HG03025 (cell line): ENCODE measurements around the gene CLDN24.

Experiments used
- ATAC-seq: cut with Tn5 transposase; IDR thresholded peaks from one replicate; pipeline ENCODE4 v1.9.1; 2021; ENCODE audit warnings: mild to moderate bottlenecking, moderate library complexity; ENCODE audit not compliant: unreplicated experiment, low FRiP score

Gene CLDN24

DNA sequence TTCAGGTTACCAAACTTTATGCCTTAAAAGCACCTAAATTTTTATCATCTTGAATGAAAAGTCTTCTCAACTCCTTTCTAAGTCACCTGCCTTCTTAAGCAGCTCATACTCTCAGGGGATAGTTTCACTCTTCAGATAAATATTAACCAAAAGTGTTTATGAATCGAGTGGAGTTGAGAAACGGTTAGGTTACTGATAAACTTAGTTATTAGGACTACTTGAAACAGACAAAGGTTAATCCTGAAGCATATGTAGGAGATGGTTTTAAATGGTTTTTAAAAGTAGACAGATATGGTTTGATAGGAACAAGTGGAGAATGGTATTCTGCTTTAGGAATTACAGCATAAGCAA is 34.9 kb downstream of the CLDN24 start:
- ATAC-seq = peak; percentile 69

GRCh38 chr4:183286590-183287308 is 35.5 kb downstream of the CLDN24 start:
- no peak for ATAC-seq

DNA sequence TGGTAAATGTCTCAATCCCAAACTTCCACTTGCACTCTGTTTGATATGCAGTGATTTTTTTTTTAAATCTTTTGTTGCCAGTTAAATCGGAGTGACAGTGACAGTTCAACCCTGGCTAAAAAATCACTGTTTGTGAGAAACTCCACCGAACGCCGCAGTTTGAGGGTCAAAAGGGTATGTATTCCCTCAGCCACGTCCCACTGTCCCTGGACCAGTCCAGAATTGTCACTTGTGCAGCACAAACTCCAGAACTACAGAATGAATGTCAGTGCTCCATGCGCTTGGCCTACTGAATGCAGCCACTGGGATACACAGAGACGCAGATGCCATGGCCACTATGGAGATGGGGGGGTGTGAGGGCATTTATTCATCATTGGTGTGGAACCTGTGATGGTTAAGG is 36.3 kb downstream of the CLDN24 start:
- no peak for ATAC-seq

DNA sequence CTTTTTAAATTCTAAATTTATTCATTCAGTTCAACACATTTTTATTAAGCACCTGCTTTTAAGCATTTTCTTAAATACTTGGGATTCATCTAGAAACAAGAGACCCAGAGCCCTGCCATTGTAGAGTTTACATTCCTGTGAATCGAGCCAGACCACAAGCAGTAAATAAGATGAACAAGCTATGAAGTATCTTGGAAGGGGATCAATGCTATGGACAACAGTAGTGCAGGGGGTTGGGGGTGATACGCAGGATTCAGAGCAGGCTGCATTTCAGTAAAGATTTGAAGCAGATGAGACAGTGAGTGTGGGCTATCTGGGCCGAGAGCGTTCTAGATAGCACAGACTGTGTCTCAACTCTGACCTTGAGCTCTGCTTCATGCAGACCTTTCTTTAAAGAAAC is 37.3 kb downstream of the CLDN24 start:
- ATAC-seq = no peak

GRCh38 chr4:183284258-183284785 is 37.9 kb downstream of the CLDN24 start:
- no peak for ATAC-seq

DNA sequence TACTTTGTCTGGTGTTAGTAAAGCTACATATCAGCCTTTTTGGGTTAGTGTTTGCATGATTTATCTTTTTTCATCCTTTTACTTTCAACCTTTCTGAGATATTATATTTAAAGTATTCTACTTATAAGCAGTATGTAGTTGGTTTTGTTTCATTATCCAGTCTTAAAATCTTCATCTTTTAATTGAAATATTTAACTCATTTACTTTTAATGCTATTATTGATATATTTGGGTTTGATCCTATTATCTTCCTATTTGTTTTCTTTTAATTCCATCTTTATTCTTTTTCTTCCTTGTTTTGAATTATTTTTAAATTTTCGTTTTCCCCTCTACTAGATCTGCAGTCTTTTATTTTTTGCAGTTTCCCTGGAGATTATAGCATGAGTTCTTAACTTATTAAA is 46.1 kb downstream of the CLDN24 start:
- no peak for ATAC-seq

- ATAC-seq = no peak
Observed at GRCh38 chr4:183272384-183272783, 49.8 kb downstream of the CLDN24 start.
